Activated naive CD8-positive, alpha-beta T cell treated with anti-CD3 and anti-CD28 coated beads for 36 hours (primary cell): Measurements from ENCODE around the gene TMEM270. TPM values are rescaled to one million over a fixed set of nuclear protein-coding genes. Genes with fewer than 3 reads are reported as not detected.
"Not testable (repeated sequence)": the region's sequence is repeated elsewhere in the genome, so short reads cannot be mapped to it uniquely, and the experiment has no call there.

Experiments used
- DNase-seq: peaks from one replicate; pipeline ENCODE4 v3.0.0; 2021
- H3K27ac Mint-ChIP-seq: one replicate; pipeline ENCODE4 v1.8.0; 2022; ENCODE audit warnings: mild to moderate bottlenecking, moderate library complexity, mixed read lengths
- H3K27me3 Mint-ChIP-seq: one replicate; pipeline ENCODE4 v1.8.0; 2022; ENCODE audit warnings: mild to moderate bottlenecking, mixed read lengths
- H3K36me3 Mint-ChIP-seq: one replicate; pipeline ENCODE4 v1.8.0; 2021; ENCODE audit warnings: mild to moderate bottlenecking, mixed read lengths
- H3K4me1 Mint-ChIP-seq: one replicate; pipeline ENCODE4 v1.8.0; 2021; ENCODE audit warnings: mixed read lengths
- H3K4me3 Mint-ChIP-seq: one replicate; pipeline ENCODE4 v1.8.0; 2022; ENCODE audit warnings: mild to moderate bottlenecking, moderate library complexity, mixed read lengths
- H3K9me3 Mint-ChIP-seq: one replicate; pipeline ENCODE4 v1.8.0; 2022; ENCODE audit warnings: mixed read lengths
- total RNA-seq, 2 experiments: library from RNA; stranded (reverse); gene quantifications; one replicate each; pipeline ENCODE4 v1.2.3, GENCODE V29; 2021

The TMEM270 gene
- total RNA-seq, 2 experiments from 2014 or later: not detected

DNA sequence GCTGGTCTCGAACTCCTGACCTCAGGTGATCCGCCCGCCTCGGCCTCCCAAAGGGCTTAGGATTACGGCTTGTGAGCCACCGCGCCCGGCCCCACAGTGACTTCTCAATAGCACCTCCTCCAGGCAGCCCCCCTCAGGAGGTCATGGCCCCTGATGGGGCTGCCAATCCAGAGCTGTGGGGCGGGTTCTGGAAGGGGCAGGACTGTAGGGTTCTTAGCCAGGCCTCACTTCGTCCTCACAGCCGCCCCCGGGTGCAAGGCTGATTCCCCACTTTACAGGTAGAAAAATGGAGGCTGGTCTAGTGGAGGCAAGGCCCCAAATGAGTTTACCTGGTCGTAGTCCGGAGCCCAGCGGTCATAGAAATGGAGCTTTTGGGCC lies 19.3 kb upstream of the TMEM270 start:
- Mint-ChIP-seq H3K4me1 (peaks cover 6% of the 10 kb centered on the region), H3K36me3 (no peaks in the 10 kb centered on the region), H3K27ac (no peak overlapping the region), H3K4me3 (peak overlapping the region; percentile 81), H3K9me3 (no peaks in the 10 kb centered on the region), H3K27me3 (no peaks in the 10 kb centered on the region)
- DNase-seq: no peak

- peak within 1 kb of the TSS; percentile 72 for H3K27ac Mint-ChIP-seq
- H3K9me3 Mint-ChIP-seq: no peaks in the 10 kb centered on the region
- no peaks in the 10 kb centered on the region for H3K36me3 Mint-ChIP-seq
- no peaks in the 10 kb centered on the region for H3K27me3 Mint-ChIP-seq
- DNase-seq: peak; percentile 91
- peaks cover 6% of the 10 kb centered on the region for H3K4me1 Mint-ChIP-seq
- peak within 1 kb of the TSS; percentile 81 for H3K4me3 Mint-ChIP-seq
Measured at GRCh38 chr7:73842067-73842976, 18.6 kb upstream of the TMEM270 start, which contains the start of gene METTL27. METTL27 (minus strand) TSS chr7:73842516; CDS start chr7:73842140, 376 bp downstream.

DNA sequence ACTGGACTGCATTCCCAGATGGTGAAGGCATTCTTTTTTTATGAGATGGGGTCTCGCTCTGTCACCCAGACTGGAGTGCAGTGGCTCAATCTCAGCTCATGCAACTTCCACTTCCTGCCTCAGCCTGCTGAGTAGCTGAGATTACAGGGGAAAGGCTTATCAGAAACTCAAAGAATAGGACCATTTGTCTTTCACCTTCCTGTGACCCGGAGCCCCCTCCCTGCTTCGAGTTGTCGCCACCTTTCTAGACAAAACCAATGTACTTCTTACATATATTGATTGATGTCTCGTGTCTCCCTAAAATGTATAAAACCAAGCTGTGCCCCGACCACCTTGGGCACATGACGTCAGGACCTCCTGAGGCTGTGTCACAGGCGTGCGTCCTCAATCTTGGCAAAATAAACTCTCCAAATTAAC lies 16.8 kb upstream of the TMEM270 start:
- Mint-ChIP-seq H3K4me1 (peaks cover 6% of the 10 kb centered on the region), H3K36me3 (no peaks in the 10 kb centered on the region), H3K27me3 (no peaks in the 10 kb centered on the region), H3K27ac (no peak overlapping the region), H3K9me3 (no peaks in the 10 kb centered on the region), H3K4me3 (no peak overlapping the region)
- DNase-seq: no peak

DNA sequence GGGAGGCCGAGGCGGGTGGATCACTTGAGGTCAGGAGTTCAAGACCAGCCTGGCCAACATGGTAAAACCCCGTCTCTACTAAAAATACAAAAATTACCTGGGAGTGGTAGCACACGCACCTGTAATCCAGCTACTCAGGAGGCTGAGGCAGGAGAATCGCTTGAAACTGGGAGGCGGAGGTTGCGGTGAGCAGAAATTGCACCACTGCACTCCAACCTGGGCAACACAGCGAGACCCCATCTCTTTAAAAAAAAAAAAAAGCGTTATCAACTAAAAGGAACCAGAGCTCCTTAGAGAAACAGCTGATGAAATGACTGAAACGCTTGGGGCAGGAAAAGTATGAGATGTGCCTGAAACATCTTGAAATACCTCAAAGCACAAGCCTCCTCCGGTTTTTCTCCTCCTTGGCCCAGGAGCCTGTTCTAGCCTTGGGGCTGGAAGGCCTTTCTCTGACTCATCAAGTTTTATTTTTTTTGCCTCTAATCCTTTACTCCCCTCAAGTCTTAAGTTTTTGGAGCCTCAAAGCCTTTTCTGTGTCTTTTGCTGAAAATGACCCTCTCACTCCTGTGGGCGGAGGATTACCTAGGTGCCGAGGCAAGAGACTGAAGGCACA lies 16.0 kb upstream of the TMEM270 start:
- no peak overlapping the region for H3K4me3 Mint-ChIP-seq
- H3K9me3 Mint-ChIP-seq: no peaks in the 10 kb centered on the region
- H3K36me3 Mint-ChIP-seq: no peaks in the 10 kb centered on the region
- H3K27me3 Mint-ChIP-seq: no peaks in the 10 kb centered on the region
- peaks cover 11% of the 10 kb centered on the region for H3K4me1 Mint-ChIP-seq
- DNase-seq: no peak
- no peak overlapping the region for H3K27ac Mint-ChIP-seq

DNA sequence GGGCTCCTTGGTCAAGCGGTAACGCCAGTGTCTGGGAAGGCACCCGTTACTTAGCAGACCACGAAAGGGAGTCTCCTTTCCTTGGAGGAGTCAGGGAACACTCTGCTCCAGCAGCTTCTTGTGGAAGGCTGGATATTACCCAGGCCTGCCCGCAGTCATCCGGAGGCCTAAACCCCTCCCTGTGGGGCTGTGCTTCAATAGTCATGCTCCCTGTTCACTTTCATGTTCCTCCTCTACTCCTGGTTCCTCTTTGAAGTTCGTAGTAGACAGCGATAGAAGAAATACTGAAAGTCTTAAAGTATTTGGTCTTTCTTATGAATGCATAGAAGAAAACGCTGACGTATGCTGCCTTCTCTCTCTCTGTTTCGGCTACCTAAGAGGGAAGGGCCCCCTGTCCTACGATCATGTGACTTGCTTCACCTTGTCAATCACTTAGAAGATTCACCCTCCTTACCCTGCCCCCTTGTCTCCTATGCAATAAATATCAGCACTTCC lies 15.2 kb upstream of the TMEM270 start:
- not testable (repeated sequence) for H3K27me3 Mint-ChIP-seq

GRCh38 chr7:73847941-73848723 lies 12.8 kb upstream of the TMEM270 start:
- no peaks in the 10 kb centered on the region for H3K9me3 Mint-ChIP-seq
- H3K4me3 Mint-ChIP-seq: no peak overlapping the region
- H3K4me1 Mint-ChIP-seq: peaks cover 28% of the 10 kb centered on the region
- H3K36me3 Mint-ChIP-seq: no peaks in the 10 kb centered on the region
- no peak for DNase-seq
- H3K27ac Mint-ChIP-seq: no peak overlapping the region
- H3K27me3 Mint-ChIP-seq: peaks cover 17% of the 10 kb centered on the region

More for the DNA sequence above, 15.2 kb upstream of the TMEM270 start:
- H3K9me3 Mint-ChIP-seq, H3K27ac Mint-ChIP-seq, H3K36me3 Mint-ChIP-seq, DNase-seq, H3K4me3 Mint-ChIP-seq: not testable (repeated sequence)
- peaks cover 12% of the 10 kb centered on the region for H3K4me1 Mint-ChIP-seq

DNA sequence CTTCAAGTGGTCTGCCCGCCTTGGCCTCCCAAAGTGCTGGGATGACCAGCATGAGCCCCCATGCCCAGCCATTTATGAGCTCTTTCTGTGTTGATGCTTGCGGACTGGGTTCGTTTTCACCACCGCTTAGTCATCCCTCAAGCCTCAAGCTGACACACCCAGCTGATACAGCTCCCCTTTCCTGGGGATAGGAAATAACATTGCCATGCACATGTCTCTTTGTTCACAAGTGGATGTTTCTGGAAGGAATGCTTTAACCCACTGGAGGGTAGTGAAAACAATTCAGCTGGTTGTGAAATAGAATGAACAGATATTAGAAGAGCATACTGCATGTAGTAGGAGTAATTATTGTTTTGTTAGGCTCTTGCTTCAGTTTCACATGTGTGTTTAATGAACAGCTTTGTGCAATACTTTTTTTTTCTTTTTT lies 10.2 kb upstream of the TMEM270 start:
- Mint-ChIP-seq H3K36me3 (no peaks in the 10 kb centered on the region), H3K27me3 (peaks cover 37% of the 10 kb centered on the region), H3K4me1 (peaks cover 27% of the 10 kb centered on the region), H3K9me3 (no peaks in the 10 kb centered on the region), H3K4me3 (no peak overlapping the region), H3K27ac (peak overlapping the region; percentile 29)
- no peak for DNase-seq

- H3K4me1 Mint-ChIP-seq: peaks cover 29% of the 10 kb centered on the region
- H3K36me3 Mint-ChIP-seq: no peaks in the 10 kb centered on the region
- no peak overlapping the region for H3K4me3 Mint-ChIP-seq
- H3K9me3 Mint-ChIP-seq: no peaks in the 10 kb centered on the region
- H3K27me3 Mint-ChIP-seq: peaks cover 41% of the 10 kb centered on the region
- peak; percentile 39 for DNase-seq
- peak overlapping the region; percentile 70 for H3K27ac Mint-ChIP-seq
Measured at GRCh38 chr7:73851410-73852338, 9.3 kb upstream of the TMEM270 start.

DNA sequence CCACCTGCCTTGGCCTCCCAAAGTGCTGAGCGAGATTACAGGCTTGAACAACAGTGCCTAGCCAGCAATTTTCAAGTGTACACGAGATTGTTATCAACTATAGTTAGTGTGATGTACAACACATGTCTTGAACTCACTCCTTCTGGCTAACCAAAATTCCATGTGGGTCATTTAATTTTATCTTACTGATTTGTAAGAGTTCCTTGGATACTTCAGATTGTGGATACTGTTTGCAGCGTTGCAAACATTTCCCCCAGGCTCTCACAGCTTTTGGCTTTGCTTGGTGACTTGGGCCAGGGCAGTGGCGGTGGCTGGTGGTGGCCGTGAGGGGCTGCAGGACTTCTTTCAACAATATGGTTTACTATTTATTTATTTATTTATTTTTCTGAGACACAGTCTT lies 8.5 kb upstream of the TMEM270 start:
- peaks cover 44% of the 10 kb centered on the region for H3K27me3 Mint-ChIP-seq
- H3K27ac Mint-ChIP-seq: peak overlapping the region; percentile 11
- H3K4me3 Mint-ChIP-seq: no peak overlapping the region
- DNase-seq: no peak
- no peaks in the 10 kb centered on the region for H3K36me3 Mint-ChIP-seq
- no peaks in the 10 kb centered on the region for H3K9me3 Mint-ChIP-seq
- peaks cover 29% of the 10 kb centered on the region for H3K4me1 Mint-ChIP-seq

DNA sequence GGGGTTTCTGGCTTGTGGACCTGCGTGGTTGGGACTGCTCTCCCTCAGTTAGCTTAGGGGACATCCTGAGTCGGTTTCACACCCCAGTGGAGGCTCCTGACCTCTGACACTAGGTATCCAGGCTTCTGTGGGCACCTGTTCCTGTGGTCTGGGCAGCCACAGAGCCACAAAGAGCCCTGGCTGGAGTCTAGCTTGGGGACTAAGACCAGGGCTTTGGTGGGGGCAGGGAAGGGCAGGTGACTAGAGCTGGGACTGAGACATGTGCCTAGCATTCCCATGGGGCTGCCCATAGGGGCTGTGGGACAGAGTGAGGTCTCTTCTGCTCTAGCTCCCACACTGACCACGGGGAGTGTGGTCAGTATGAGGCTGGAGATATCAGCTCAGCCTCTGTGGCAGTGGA lies 4.0 kb upstream of the TMEM270 start:
- peaks cover 45% of the 10 kb centered on the region for H3K27me3 Mint-ChIP-seq
- H3K4me3 Mint-ChIP-seq: no peak overlapping the region
- no peaks in the 10 kb centered on the region for H3K36me3 Mint-ChIP-seq
- no peak for DNase-seq
- H3K27ac Mint-ChIP-seq: no peak overlapping the region
- H3K9me3 Mint-ChIP-seq: no peaks in the 10 kb centered on the region
- peaks cover 11% of the 10 kb centered on the region for H3K4me1 Mint-ChIP-seq

- Mint-ChIP-seq H3K9me3 (no peaks in the 10 kb centered on the region), H3K27me3 (peaks cover 31% of the 10 kb centered on the region), H3K4me3 (no peak overlapping the region), H3K36me3 (no peaks in the 10 kb centered on the region), H3K4me1 (peaks cover 7% of the 10 kb centered on the region), H3K27ac (no peak overlapping the region)
- no peak for DNase-seq
Measured at GRCh38 chr7:73858807-73859206, 2.2 kb upstream of the TMEM270 start.

GRCh38 chr7:73861305-73861704 lies 346 bp downstream of the TMEM270 start:
- Mint-ChIP-seq H3K36me3 (no peaks in the 10 kb centered on the region), H3K27me3 (peaks cover 16% of the 10 kb centered on the region), H3K27ac (no peak overlapping the region), H3K4me3 (no peak overlapping the region), H3K4me1 (no peaks in the 10 kb centered on the region), H3K9me3 (no peaks in the 10 kb centered on the region)
- no peak for DNase-seq

- Mint-ChIP-seq H3K36me3 (no peaks in the 10 kb centered on the region), H3K27ac (no peak overlapping the region), H3K4me3 (no peak overlapping the region), H3K4me1 (no peaks in the 10 kb centered on the region), H3K9me3 (no peaks in the 10 kb centered on the region), H3K27me3 (peaks cover 3% of the 10 kb centered on the region)
- no peak for DNase-seq
Measured at GRCh38 chr7:73864981-73865711, 4.2 kb downstream of the TMEM270 start.
